GM18873 (cell line): ENCODE data around the gene TMEM101.
A peak's percentile ranks its signal among the peaks of the same experiment; 100 is the strongest.
"Not testable (repeated sequence)": the region's sequence is repeated elsewhere in the genome, so short reads cannot be mapped to it uniquely, and the experiment has no call there.

Source experiments
- ATAC-seq: cut with Tn5 transposase; IDR thresholded peaks from one replicate; pipeline ENCODE4 v1.9.1; 2021; ENCODE audit warnings: mild to moderate bottlenecking, moderate library complexity, moderate number of reproducible peaks; ENCODE audit not compliant: unreplicated experiment, low FRiP score

The TMEM101 gene

DNA sequence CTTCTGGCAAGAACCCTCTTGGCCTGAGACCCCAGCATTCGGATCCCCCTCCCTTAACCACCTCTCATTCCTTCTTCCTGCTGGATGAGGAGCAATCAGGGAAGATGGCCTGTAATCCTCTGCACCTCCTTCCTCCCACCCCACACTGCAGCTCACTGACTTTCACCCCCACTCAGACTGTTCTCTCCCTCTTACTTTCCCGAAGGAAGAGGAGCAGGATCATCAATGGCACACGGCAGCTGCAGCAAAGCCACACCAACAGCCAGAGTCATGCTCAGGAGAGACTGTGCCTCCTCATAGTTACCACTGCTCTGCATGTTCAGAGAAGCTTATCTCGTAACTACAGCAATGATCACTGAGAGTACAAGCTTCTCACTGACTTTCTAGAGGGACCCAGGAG lies 10.1 kb upstream of the TMEM101 start:
- no peak for ATAC-seq

- no peak for ATAC-seq
Measured at GRCh38 chr17:44024271-44024663, 9.5 kb upstream of the TMEM101 start.

- ATAC-seq, result no peak
Measured at GRCh38 chr17:44023545-44024270, 8.9 kb upstream of the TMEM101 start.

DNA sequence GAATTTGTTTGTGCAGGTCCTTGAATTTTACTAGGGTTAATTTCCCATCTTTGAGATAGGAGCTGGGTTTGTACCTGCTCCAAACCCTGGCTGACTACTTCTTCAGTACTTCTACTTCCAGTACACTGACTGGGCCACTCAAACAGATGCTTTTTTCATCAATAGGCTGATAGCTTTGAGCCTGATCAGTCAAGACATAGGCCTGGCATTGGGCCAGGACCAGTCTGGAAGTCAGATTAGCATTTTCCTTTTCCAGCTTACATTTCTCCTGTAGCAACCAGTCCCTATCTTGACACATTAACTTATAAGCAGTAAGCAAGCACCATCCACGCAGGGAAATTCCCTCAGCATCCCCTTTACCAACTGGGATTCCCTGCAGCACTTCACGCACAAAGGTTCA lies 7.5 kb upstream of the TMEM101 start:
- ATAC-seq, result no peak

- not testable (repeated sequence) for ATAC-seq
Measured at GRCh38 chr17:44021227-44021626, 6.5 kb upstream of the TMEM101 start.

DNA sequence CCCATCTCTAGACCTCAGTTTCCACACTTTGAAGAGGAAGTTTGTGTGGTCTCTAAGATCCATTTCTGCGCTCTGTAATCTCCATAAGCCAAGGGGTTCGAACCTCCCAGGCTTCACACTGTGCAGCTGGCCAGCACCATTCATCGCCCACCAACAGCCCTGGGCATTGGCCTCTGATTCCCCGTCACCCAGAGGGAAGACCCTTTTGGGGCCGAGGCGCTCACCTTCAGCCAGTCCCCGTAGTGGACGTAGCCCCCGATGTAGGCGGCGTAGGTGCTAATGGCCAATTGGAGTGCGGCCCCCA lies 678 bp downstream of the TMEM101 start:
- ATAC-seq, result no peak

GRCh38 chr17:44012874-44013273 lies 1.9 kb downstream of the TMEM101 start:
- ATAC-seq, result no peak

DNA sequence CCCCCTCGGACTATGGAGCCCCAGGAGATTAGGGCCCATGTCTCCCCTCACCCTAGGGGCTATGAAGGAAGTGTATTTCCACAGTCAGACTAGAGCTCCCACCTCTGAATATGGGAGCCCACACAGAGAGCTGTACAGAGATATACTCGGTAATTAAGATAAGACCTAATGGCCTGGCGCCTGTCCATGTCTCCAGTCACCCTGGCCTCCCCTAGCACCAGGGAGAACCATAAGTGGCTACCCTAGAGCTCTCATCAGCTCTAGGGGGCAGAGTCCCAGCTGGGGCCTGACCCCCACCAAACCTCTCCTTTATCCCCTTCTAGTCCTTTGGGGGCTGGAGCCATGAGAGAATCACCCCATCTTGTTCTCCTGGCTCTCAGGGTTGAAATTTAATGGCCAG lies 2.4 kb downstream of the TMEM101 start:
- no peak for ATAC-seq

GRCh38 chr17:44011876-44012275 lies 2.9 kb downstream of the TMEM101 start:
- no peak for ATAC-seq

- ATAC-seq, result no peak
Measured at GRCh38 chr17:44010966-44011647, 3.7 kb downstream of the TMEM101 start.

- ATAC-seq, result no peak
Measured at GRCh38 chr17:44008205-44008909, 6.4 kb downstream of the TMEM101 start.

- ATAC-seq, result no peak
Measured at GRCh38 chr17:44007346-44008204, 7.2 kb downstream of the TMEM101 start.

DNA sequence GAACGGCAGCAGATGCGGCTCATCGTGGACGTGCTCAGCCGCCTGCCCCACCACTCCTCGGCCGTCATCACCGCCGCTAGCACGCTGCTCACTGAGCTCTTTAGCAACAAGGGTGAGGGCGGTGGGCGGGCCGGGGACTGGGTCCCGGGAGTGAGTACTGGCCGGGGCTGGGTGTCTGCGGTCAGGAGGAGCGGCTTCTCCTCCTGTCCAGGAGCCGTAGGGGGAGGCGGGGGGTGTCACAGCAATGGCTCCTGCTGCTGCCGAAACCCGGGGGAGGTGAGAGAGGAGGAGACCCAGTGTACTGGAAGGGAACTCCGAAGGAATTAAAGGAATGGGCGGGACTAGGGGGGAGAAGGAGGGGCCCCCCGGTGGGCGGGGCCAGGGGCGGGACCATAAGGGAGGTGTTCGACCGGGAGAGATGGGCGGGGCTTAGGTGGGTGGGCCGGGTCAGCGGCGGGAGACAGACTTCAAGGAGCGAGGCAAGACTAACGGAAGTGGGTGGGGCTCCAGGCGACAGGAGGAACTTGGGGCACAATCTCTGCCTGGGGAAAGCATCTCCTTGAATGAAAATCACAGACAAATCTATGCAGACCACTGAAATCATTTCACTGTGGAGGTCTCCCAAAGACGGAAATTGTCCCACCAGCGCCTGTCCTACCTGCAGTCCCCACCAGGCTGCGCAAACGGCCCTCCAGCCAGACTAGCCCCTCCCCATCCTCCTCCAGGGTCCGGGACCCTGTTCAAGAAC lies 8.0 kb downstream of the TMEM101 start:
- ATAC-seq, result peak; percentile 44

DNA sequence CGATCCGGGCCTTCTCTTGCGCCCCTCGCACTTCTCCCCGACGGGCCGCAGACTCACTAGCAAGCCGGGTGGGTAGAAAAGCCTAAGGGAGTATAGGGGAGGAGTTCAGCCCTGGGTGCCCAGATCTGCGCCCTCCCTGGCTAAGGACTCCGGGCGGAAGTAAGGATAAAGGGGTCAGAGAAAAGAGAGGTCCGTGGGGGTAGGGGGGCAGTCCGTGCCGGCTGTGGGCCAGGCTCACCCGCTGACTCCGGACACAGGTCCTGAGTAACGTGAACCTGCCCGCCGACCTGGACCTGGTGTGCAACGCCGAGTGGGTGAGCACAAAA lies 8.5 kb downstream of the TMEM101 start:
- ATAC-seq, result no peak

DNA sequence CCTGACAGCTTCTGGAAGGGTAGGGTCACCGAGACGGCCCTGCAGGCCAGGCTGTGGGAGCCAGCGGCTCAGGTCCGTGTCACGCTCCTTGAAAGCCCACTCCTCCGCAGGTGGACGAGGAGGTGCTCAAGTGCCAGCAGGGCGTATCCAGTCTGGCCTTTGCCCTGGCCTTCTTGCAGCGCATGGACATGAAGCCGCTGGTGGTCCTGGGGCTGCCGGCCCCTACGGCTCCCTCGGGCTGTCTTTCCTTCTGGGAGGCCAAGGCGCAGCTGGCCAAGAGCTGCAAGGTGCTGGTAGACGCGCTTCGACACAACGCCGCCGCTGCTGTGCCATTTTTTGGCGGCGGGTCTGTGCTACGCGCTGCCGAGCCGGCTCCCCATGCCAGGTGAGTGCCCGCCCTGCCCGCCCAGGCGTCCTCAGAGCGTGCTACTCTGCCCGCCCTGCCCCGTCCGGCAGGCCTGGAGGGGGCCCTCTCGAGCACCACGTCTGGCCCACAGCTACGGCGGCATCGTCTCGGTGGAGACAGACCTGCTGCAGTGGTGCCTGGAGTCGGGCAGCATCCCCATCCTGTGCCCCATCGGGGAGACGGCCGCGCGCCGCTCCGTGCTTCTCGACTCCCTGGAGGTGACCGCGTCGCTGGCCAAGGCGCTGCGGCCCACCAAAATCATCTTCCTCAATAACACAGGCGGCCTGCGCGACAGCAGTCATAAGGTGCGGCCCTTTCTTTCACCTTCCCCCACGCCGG lies 9.1 kb downstream of the TMEM101 start:
- no peak for ATAC-seq

DNA sequence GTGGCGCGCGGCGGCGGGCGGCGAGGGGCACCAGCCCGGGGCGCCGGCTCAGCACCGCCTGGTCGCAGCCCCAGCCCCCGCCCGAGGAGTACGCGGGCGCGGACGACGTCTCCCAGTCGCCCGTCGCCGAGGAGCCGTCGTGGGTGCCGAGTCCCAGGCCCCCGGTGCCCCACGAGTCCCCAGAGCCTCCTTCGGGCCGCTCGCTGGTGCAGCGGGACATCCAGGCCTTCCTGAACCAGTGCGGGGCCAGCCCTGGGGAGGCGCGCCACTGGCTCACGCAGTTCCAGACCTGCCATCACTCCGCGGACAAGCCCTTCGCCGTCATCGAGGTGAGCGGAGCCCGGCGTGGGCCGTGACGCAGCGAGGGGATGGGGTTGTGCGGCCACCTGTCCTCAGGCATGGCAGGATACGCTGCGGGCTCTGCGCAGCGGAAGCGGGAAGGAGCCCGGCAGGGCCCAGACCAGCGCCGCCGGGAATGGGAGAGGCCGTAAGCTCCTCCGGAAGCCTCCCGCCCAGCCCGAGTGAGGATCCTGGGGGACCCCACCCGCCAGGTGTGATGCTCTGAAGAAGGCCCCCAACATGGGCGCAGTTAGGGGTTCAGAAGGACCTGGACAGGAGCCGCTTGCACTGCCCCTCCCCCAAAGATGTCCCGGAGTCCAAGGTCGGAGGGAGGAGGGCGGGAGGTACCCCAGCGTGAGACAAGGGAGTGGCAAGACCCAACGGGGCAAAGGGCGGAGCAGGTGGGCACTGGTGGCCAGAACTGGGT lies 9.8 kb downstream of the TMEM101 start:
- no peak for ATAC-seq

GRCh38 chr17:44004077-44004760 lies 10.5 kb downstream of the TMEM101 start, which contains the start of gene NAGS:
NAGS (plus strand) TSS chr17:44004622; CDS start chr17:44004664, 42 bp downstream.
- no peak for ATAC-seq

- no peak for ATAC-seq
Measured at GRCh38 chr17:44002141-44002848, 12.5 kb downstream of the TMEM101 start.
